Pancreas (tissue), 10 donors: ENCODE results near the gene NPEPPS. TPM values are rescaled to one million over a fixed set of nuclear protein-coding genes. Genes with fewer than 3 reads are reported as not detected.

ENCODE experiments used
- ATAC-seq, 4 donors: fragments of 200-7000 bp; cut with Tn5 transposase; one replicate each; pipeline versions ENCODE4 v1.8.0 to v1.9.1; 2020; ENCODE audit warnings: mild to moderate bottlenecking in 4 of 4, moderate library complexity in 4 of 4
- DNase-seq, 6 donors: peaks; one replicate each; pipeline ENCODE4 v3.0.0-alpha.2; 2020
- FAIRE-seq: peaks from 2 replicates; lab custom pipeline; 2012; peaks lifted over from hg19 to GRCh38; lab: Jason Lieb, UNC
- H3K27ac ChIP-seq, 4 donors: fragments of 200-600 bp; sonication (generic); 1 replicate in 3 of 4; 2 replicates in 1 of 4; pipeline versions ENCODE4 v1.5.0 to v1.8.0; 2020
- H3K27me3 ChIP-seq, 4 donors: fragments of 200-600 bp; one replicate each; pipeline ENCODE4 v1.8.0; 2021
- H3K36me3 ChIP-seq, 3 donors: fragments of 200-600 bp; sonication (generic) in 1 of 3; one replicate each; pipeline versions ENCODE4 v1.5.0 to v1.8.0; 2020 to 2021
- H3K4me1 ChIP-seq, 3 donors: fragments of 200-600 bp; one replicate each; pipeline ENCODE4 v1.8.0; 2021
- H3K4me3 ChIP-seq, 4 donors: fragments of 200-600 bp; sonication (generic) in 2 of 4; one replicate each; pipeline versions ENCODE4 v1.5.0 to v1.8.0; 2020 to 2021
- H3K9me3 ChIP-seq, 4 donors: fragments of 200-600 bp; one replicate each; pipeline ENCODE4 v1.8.0; 2021
- CTCF ChIP-seq, 4 donors: fragments of 200-600 bp; sonication (generic) in 3 of 4; IDR thresholded peaks; one replicate each; pipeline versions ENCODE4 v1.5.0 to v1.8.0; 2021; ENCODE audit warnings: antibody characterized with exemption in 4 of 4
- WGBS, 2 donors: extraction: QIAGEN DNeasy Blood & Tissue Kit; methylation state at CpG; one replicate each; pipeline ENCODE4 v1.1.7; 2013; 5-methylcytosine and 5-hydroxymethylcytosine counted together
- intact Hi-C, 3 donors: fragments of 100-400 bp; cut with DNase I; formaldehyde crosslinking; loops; one replicate each; pipeline versions ENCODE4 v1.11.1 to v1.14.2; 2022
- polyA plus RNA-seq, 2 donors: library from polyadenylated mRNA; stranded (reverse); fragments of 200-250 nt; gene quantifications; one replicate each; pipeline ENCODE4 v1.2.3, GENCODE V29; 2013
- total RNA-seq, 6 donors: library from RNA; stranded (reverse); fragmentation: NEBNext Ultra II Directional in 4 of 6; extraction: Animal tissue kit (Norgen Biotek cat#: 25700) in 4 of 6; gene quantifications; one replicate each; pipeline versions ENCODE4 v1.2.1 to v1.2.4, GENCODE V29; 2021 to 2023
- donor health status: healthy with polysubstance abuse.
- donor health status: DM: no; HTN: no; CAD: no; lungs with moderate emphysema.
- donor health status: DM: no; HTN: no; CAD: no.
- donor health status: control.
- donor health status: control.
- donor health status: Bipolar disorder and iron deficiency.
- donor health status: DM: yes; HTN: yes; CAD: no.
- donor health status: DM: no; HTN: no; CAD: no.
- donor health status: DM: no; HTN: no; CAD: no.
- donor health status: DM: yes; HTN: yes; CAD: no.

The NPEPPS gene
- total and polyA plus RNA-seq, 8 donors: 31.9 to 72.3 (median 45.9) TPM

GRCh38 chr17:47633996-47634395, 103.1 kb downstream of the NPEPPS start:
- no peak for FAIRE-seq

GRCh38 chr17:47634870-47635269, 104.0 kb downstream of the NPEPPS start:
- no peaks in the 10 kb centered on the region for H3K4me1 ChIP-seq
- no peak overlapping the region for H3K27ac ChIP-seq
- no peak overlapping the region for H3K4me3 ChIP-seq
- no peak for DNase-seq
- H3K9me3 ChIP-seq: no peaks in the 10 kb centered on the region
- H3K27me3 ChIP-seq: no peaks in the 10 kb centered on the region
- intact Hi-C loops: no loop called here
- no peak for FAIRE-seq
- TF ChIP-seq CTCF (IDR thresholded peaks at IDR 0.05): no peak
- H3K36me3 ChIP-seq: no peaks in the 10 kb centered on the region
- ATAC-seq: no peak
- WGBS, 2 donors: 95 to 100% methylated on average over 3 of the region's 3 CpGs

More at GRCh38 chr17:47633996-47634395, 103.1 kb downstream of the NPEPPS start:
- Histone ChIP-seq H3K36me3 (no peaks in the 10 kb centered on the region), H3K9me3 (no peaks in the 10 kb centered on the region), H3K4me1 (no peaks in the 10 kb centered on the region), H3K27me3 (no peaks in the 10 kb centered on the region), H3K4me3 (no peak overlapping the region), H3K27ac (no peak overlapping the region)
- intact Hi-C loops: no loop called here
- no peak for TF ChIP-seq CTCF (IDR thresholded peaks at IDR 0.05)
- 97 to 100% methylated on average over 1 of the region's 1 CpG for WGBS, 2 donors
- DNase-seq: no peak
- ATAC-seq: no peak

- Histone ChIP-seq H3K36me3 (no peaks in the 10 kb centered on the region), H3K4me3 (no peak overlapping the region), H3K4me1 (no peaks in the 10 kb centered on the region), H3K9me3 (no peaks in the 10 kb centered on the region), H3K27ac (no peak overlapping the region), H3K27me3 (no peaks in the 10 kb centered on the region)
- ATAC-seq (no peak), DNase-seq (no peak), FAIRE-seq (no peak)
- no peak for TF ChIP-seq CTCF (IDR thresholded peaks at IDR 0.05)
- WGBS, 2 donors: 90 to 98% methylated on average over 3 of the region's 3 CpGs
- intact Hi-C loops: no loop called here
Measured at GRCh38 chr17:47635734-47636133, 104.8 kb downstream of the NPEPPS start.

GRCh38 chr17:47636273-47637030, 105.5 kb downstream of the NPEPPS start:
- 87 to 94% methylated on average over 2 of the region's 2 CpGs for WGBS, 2 donors
- Histone ChIP-seq H3K27ac (no peak overlapping the region), H3K9me3 (no peaks in the 10 kb centered on the region), H3K27me3 (no peaks in the 10 kb centered on the region), H3K4me1 (no peaks in the 10 kb centered on the region), H3K4me3 (no peak overlapping the region), H3K36me3 (no peaks in the 10 kb centered on the region)
- FAIRE-seq (no peak), DNase-seq (no peak), ATAC-seq (no peak)
- TF ChIP-seq CTCF (IDR thresholded peaks at IDR 0.05): no peak
- intact Hi-C loops: no loop called here

GRCh38 chr17:47638903-47639302, 108.0 kb downstream of the NPEPPS start:
- H3K9me3 ChIP-seq: no peaks in the 10 kb centered on the region
- 78 to 82% methylated on average over 5 of the region's 5 CpGs for whole genome bisulfite sequencing, 2 donors
- H3K27me3 ChIP-seq: no peaks in the 10 kb centered on the region
- intact Hi-C loops: no loop called here
- FAIRE-seq: no peak
- no peak overlapping the region for H3K4me3 ChIP-seq
- H3K36me3 ChIP-seq: no peaks in the 10 kb centered on the region
- no peak for DNase-seq
- no peak overlapping the region for H3K27ac ChIP-seq
- ATAC-seq: no peak
- H3K4me1 ChIP-seq: no peaks in the 10 kb centered on the region
- TF ChIP-seq CTCF (IDR thresholded peaks at IDR 0.05): no peak
